K562 (cell line): ENCODE data around the gene MTHFR. TPM values are rescaled to one million over a fixed set of nuclear protein-coding genes. Genes with fewer than 3 reads are reported as not detected.

Experiments
- ATAC-seq: fragments of 200-7000 bp; cut with Tn5 transposase; 3 replicates; pipeline ENCODE4 v1.9.1; 2020; ENCODE audit warnings: moderate library complexity
- BruUV-seq: library from RNA; stranded (reverse); fragments of 400-500 nt; replicated peaks from 2 replicates; lab custom pipeline; 2021; lab: Mats Ljungman, UMichigan
- CTCF ChIA-PET: fragments of 300-600 bp; formaldehyde crosslinking; extraction: SDS; loops from one replicate; lab custom pipeline; 2021; ENCODE audit warnings: low intra/inter-chr PET ratio; lab: Yijun Ruan, JAX
- POLR2A ChIA-PET: fragments of 300-600, 350-650 bp; sonication (Branson Sonifier 250); formaldehyde crosslinking; extraction: SDS; loops from one replicate; lab custom pipeline; 2021; ENCODE audit warnings: antibody characterized with exemption, inconsistent platforms; lab: Yijun Ruan, JAX
- DNase-seq, 4 experiments: peaks; one replicate each; pipeline versions ENCODE4 v3.0.0 to v3.0.0-alpha.2; 2011 to 2018; ENCODE audit warnings: low spot score in 3 of 4, mixed read lengths in 3 of 4; ENCODE audit errors: extremely low read depth in 1 of 4
- FAIRE-seq: peaks from 2 replicates; lab custom pipeline; 2011; peaks lifted over from hg19 to GRCh38; lab: Jason Lieb, UNC
- H2AFZ ChIP-seq: 2 replicates; pipeline ENCODE4 v1.6.0; 2011; ENCODE audit warnings: low read depth, low read length, control low read depth, inconsistent platforms
- H3K27ac ChIP-seq: fragments of 200-600 bp; 3 replicates; pipeline ENCODE4 v1.8.0; 2011; ENCODE audit warnings: low read depth, mild to moderate bottlenecking, control low read depth, inconsistent platforms, low read length, moderate library complexity, mixed read lengths; ENCODE audit errors: extremely low read depth
- H3K27me3 ChIP-seq, 2 experiments: fragments of 300-600 bp in 1 of 2; 2 replicates in 1 of 2; 3 replicates in 1 of 2; pipeline versions ENCODE4 v1.6.0 to v1.8.0; 2011; ENCODE audit warnings: inconsistent platforms in 2 of 2, low read length in 2 of 2, mild to moderate bottlenecking in 1 of 2, mixed read lengths in 1 of 2, moderate library complexity in 1 of 2; ENCODE audit not compliant: control insufficient read depth in 2 of 2, insufficient read depth in 2 of 2
- H3K36me3 ChIP-seq: fragments of 300-600 bp; 3 replicates; pipeline ENCODE4 v1.8.0; 2011; ENCODE audit warnings: mild to moderate bottlenecking, low read length, inconsistent platforms; ENCODE audit not compliant: control insufficient read depth, insufficient read depth
- H3K4me1 ChIP-seq, 2 experiments: fragments of 200-600 bp in 1 of 2; replicated peaks in 1 of 2; 2 replicates in 1 of 2; 3 replicates in 1 of 2; pipeline versions ENCODE4 v1.5.1 to v1.8.0; 2011; ENCODE audit warnings: inconsistent platforms in 2 of 2, low read length in 2 of 2, mild to moderate bottlenecking in 1 of 2, mixed read lengths in 1 of 2, moderate library complexity in 1 of 2; ENCODE audit not compliant: control insufficient read depth in 2 of 2, insufficient read depth in 2 of 2
- H3K4me2 ChIP-seq: 2 replicates; pipeline ENCODE4 v1.6.1; 2011; ENCODE audit warnings: low read length, control low read depth, inconsistent platforms, mixed read lengths; ENCODE audit not compliant: insufficient read depth
- H3K4me3 ChIP-seq: fragments of 200-600 bp; sonication (generic), shearing (Covaris generic); 2 replicates; pipeline ENCODE4 v1.5.1; 2016; ENCODE audit warnings: control low read depth, inconsistent platforms
- H3K79me2 ChIP-seq: fragments of 200-600 bp; 3 replicates; pipeline ENCODE4 v1.8.0; 2011; ENCODE audit warnings: low read length, inconsistent platforms; ENCODE audit not compliant: control insufficient read depth, insufficient read depth
- H3K9ac ChIP-seq, 2 experiments: 2 replicates each; pipeline versions ENCODE4 v1.6.0 to v1.6.1; 2011; ENCODE audit warnings: low read depth in 2 of 2, low read length in 2 of 2, control low read depth in 1 of 2, inconsistent platforms in 1 of 2, mild to moderate bottlenecking in 1 of 2, mixed read lengths in 1 of 2; ENCODE audit not compliant: insufficient read depth in 1 of 2
- H3K9me1 ChIP-seq: one replicate; pipeline ENCODE4 v1.6.0; 2011; ENCODE audit warnings: inconsistent platforms, mild to moderate bottlenecking, low read length, moderate library complexity; ENCODE audit not compliant: control insufficient read depth, insufficient read depth
- H3K9me3 ChIP-seq: replicated peaks from 2 replicates; pipeline ENCODE4 v1.5.1; 2011; ENCODE audit warnings: low read depth, low read length, inconsistent platforms; ENCODE audit not compliant: control insufficient read depth, insufficient read depth
- H4K20me1 ChIP-seq: replicated peaks from 2 replicates; pipeline ENCODE4 v1.6.1; 2011; ENCODE audit warnings: low read length, inconsistent platforms, mixed read lengths; ENCODE audit not compliant: control insufficient read depth, insufficient read depth
- BDP1 ChIP-seq: IDR thresholded peaks from 3 replicates; pipeline ENCODE4 v1.6.1; 2011; ENCODE audit not compliant: insufficient read length, insufficient read depth
- EP400 ChIP-seq: fragments of 450-650 bp; IDR thresholded peaks from 2 replicates; pipeline ENCODE4 v1.6.1; 2017; ENCODE audit warnings: antibody characterized with exemption, mild to moderate bottlenecking, moderate library complexity
- GTF2B ChIP-seq: IDR thresholded peaks from 2 replicates; pipeline ENCODE4 v1.6.1; 2011; ENCODE audit not compliant: insufficient read length; ENCODE audit errors: extremely low read depth
- HSF4 ChIP-seq: fragments of 250-450 bp; sonication (Bioruptor Pico); IDR thresholded peaks from 2 replicates; pipeline ENCODE4 v2.1.2; 2022; ENCODE audit warnings: mild to moderate bottlenecking, moderate library complexity, borderline replicate concordance
- KDM2B ChIP-seq: fragments of 250-450 bp; sonication (Bioruptor Pico); IDR thresholded peaks from 2 replicates; pipeline ENCODE4 v1.8.0; 2021; ENCODE audit warnings: mild to moderate bottlenecking, moderate library complexity
- NFIC ChIP-seq: fragments of 450-650 bp; IDR thresholded peaks from 2 replicates; pipeline ENCODE4 v1.6.1; 2017; ENCODE audit warnings: mild to moderate bottlenecking, inconsistent platforms
- NFXL1 ChIP-seq: fragments of 450-650 bp; formaldehyde crosslinking; IDR thresholded peaks from 2 replicates; pipeline ENCODE4 v1.4.0; 2021; ENCODE audit warnings: mild to moderate bottlenecking
- POLR2A ChIP-seq: fragments of 450-650 bp; conservative IDR thresholded peaks from 2 replicates; pipeline ENCODE4 v1.6.1; 2016
- POU5F1 ChIP-seq: fragments of 150-350 bp; IDR thresholded peaks from 2 replicates; pipeline ENCODE4 v1.6.1; 2014; ENCODE audit warnings: borderline replicate concordance, low read length, low read depth, mild to moderate bottlenecking; ENCODE audit not compliant: partially characterized antibody
- TAL1 ChIP-seq: fragments of 450-650 bp; IDR thresholded peaks from 2 replicates; pipeline ENCODE4 v1.6.1; 2016; ENCODE audit warnings: mild to moderate bottlenecking
- TCFL5 ChIP-seq: fragments of 250-450 bp; sonication (Bioruptor Pico); conservative IDR thresholded peaks from 2 replicates; pipeline ENCODE4 v1.6.1; 2021; ENCODE audit warnings: mild to moderate bottlenecking, moderate library complexity, matching md5 sums
- TRIM28 ChIP-seq: fragments of 450-650 bp; IDR thresholded peaks from 2 replicates; pipeline ENCODE4 v1.6.1; 2017
- ZNF444 ChIP-seq: fragments of 250-450 bp; sonication (Bioruptor Pico); IDR thresholded peaks from 2 replicates; pipeline ENCODE4 v1.4.0; 2020; ENCODE audit warnings: mild to moderate bottlenecking, moderate library complexity
- ZNF586 ChIP-seq: fragments of 450-650 bp; formaldehyde crosslinking; conservative IDR thresholded peaks from 2 replicates; pipeline ENCODE4 v1.4.0; 2020; ENCODE audit warnings: mild to moderate bottlenecking, moderate library complexity
- ZNF644 ChIP-seq: fragments of 200-800 bp; sonication (Bioruptor generic); IDR thresholded peaks from 2 replicates; pipeline ENCODE4 v1.6.1; 2016; ENCODE audit warnings: low read depth, missing genetic modification characterization, missing compliant biosample characterization
- WGBS: fragments of 100-300 bp; shearing (Covaris generic); methylation state at CpG from one replicate; pipeline ENCODE4 v1.1.6; 2016; ENCODE audit warnings: low coverage, mixed read lengths; ENCODE audit not compliant: insufficient coverage; ENCODE audit errors: missing lambda C conversion rate; 5-methylcytosine and 5-hydroxymethylcytosine counted together
- in situ Hi-C: fragments of 300-500 bp; cut with MboI; formaldehyde crosslinking; loops from 4 replicates; pipeline ENCODE4 v1.15.0; 2018; ENCODE audit warnings: inconsistent platforms, mixed read lengths
- intact Hi-C: fragments of 100-400 bp; cut with micrococcal nuclease; formaldehyde crosslinking; loops from 2 replicates; pipeline ENCODE4 v1.14.2; 2022
- polyA plus RNA-seq, 8 experiments: library from polyadenylated mRNA; depleted of rRNA in 4 of 8; stranded (reverse) in 5 of 8; unstranded in 3 of 8; fragments of >200 nt; fragmentation: Nextera tagmentation in 2 of 8; fragmentation: Illumina TruSeq in 1 of 8; extraction: Ambion mirVana in 2 of 8; extraction: Trizol in 1 of 8; gene quantifications; 2 replicates each; pipeline versions ENCODE4 v1.2.1 to v1.2.3, GENCODE V29; 2011 to 2014; ENCODE audit warnings: inconsistent platforms in 1 of 8, missing spikeins in 1 of 8
- total RNA-seq, 7 experiments: library from RNA; depleted of rRNA in 6 of 7; stranded (reverse); fragments of >200 nt in 6 of 7; fragmentation: Illumina TruSeq in 2 of 7; extraction: Trizol in 2 of 7; gene quantifications; 2 replicates each; pipeline versions ENCODE4 v1.2.1 to v1.2.3, GENCODE V29; 2011 to 2021; ENCODE audit warnings: low replicate concordance in 1 of 7
- TF ChIP-seq, protein P1 (sequence below): sonication (generic); formaldehyde crosslinking; IDR thresholded peaks from 2 replicates; pipeline ENCODE4 v1.8.1; 2022; ENCODE audit warnings: missing genetic modification reagents
- TF ChIP-seq, protein P2 (sequence below), 3 experiments: fragments of 200-800 bp in 1 of 3; fragments of 250-450 bp in 1 of 3; fragments of 450-650 bp in 1 of 3; sonication (Bioruptor Pico) in 1 of 3; sonication (Bioruptor generic) in 1 of 3; formaldehyde crosslinking in 1 of 3; IDR thresholded peaks; 2 replicates each; pipeline versions ENCODE4 v1.6.1 to v1.8.0; 2016 to 2022; ENCODE audit warnings: mild to moderate bottlenecking in 2 of 3, missing genetic modification characterization in 2 of 3, missing compliant biosample characterization in 1 of 3, moderate library complexity in 1 of 3

The MTHFR gene
- total and polyA plus RNA-seq, 9 of the 15 experiments (the other 6 are each of a cell fraction or from before 2014, with no cell fraction given) = 5.0 to 104 (median 62.6) TPM

GRCh38 chr1:11735854-11736745 lies 69.7 kb downstream of the MTHFR start, which contains the start of gene AGTRAP:
Gene AGTRAP (plus strand): TSS chr1:11736136. CDS start chr1:11736209, 73 bp downstream.
- H3K4me2 ChIP-seq = peak within 1 kb of the TSS; percentile 99
- peaks cover 42% of the 10 kb centered on the region for H3K79me2 ChIP-seq
- peaks cover 49 to 50% of the 10 kb centered on the region in 2 experiments for H3K4me1 ChIP-seq
- CTCF ChIA-PET = no interaction called here
- POLR2A ChIA-PET = interaction anchor here (0.6 to 3.0 kb wide), 10 partner anchors 13 to 1272 kb away, joined by 3 to 23 read pairs (median 3); partner anchors contain the start of gene FBXO6
- DNase-seq (peak; percentile 95 to 99 (median 96)), FAIRE-seq (peak; percentile 29), ATAC-seq (peak; percentile 84)
- BruUV-seq = TSS peak; percentile 67
- H3K27ac ChIP-seq = peak within 1 kb of the TSS; percentile 91
- no peaks in the 10 kb centered on the region for H3K9me3 ChIP-seq
- WGBS = under 1% methylated on average over 58 of the region's 59 CpGs
- in situ Hi-C loops (no loop called here), intact Hi-C loops (loop anchor here (5.0 kb wide), 1 partner anchor 61 kb away; no protein-coding TSS in a partner anchor)
- peaks cover 7% of the 10 kb centered on the region for H3K9me1 ChIP-seq
- no peaks in the 10 kb centered on the region for H4K20me1 ChIP-seq
- H3K27me3 ChIP-seq = no peaks in the 10 kb centered on the region
- peaks cover 7% of the 10 kb centered on the region; the same call in 2 of the 3 replicates for H3K36me3 ChIP-seq
- H3K4me3 ChIP-seq = peak within 1 kb of the TSS; percentile 69
- peak within 1 kb of the TSS; percentile 84 for H2AFZ ChIP-seq
- H3K9ac ChIP-seq = peak within 1 kb of the TSS; percentile 87 to 97
- TF ChIP-seq, protein P1, sequence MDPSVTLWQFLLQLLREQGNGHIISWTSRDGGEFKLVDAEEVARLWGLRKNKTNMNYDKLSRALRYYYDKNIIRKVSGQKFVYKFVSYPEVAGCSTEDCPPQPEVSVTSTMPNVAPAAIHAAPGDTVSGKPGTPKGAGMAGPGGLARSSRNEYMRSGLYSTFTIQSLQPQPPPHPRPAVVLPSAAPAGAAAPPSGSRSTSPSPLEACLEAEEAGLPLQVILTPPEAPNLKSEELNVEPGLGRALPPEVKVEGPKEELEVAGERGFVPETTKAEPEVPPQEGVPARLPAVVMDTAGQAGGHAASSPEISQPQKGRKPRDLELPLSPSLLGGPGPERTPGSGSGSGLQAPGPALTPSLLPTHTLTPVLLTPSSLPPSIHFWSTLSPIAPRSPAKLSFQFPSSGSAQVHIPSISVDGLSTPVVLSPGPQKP (CRISPR knock-in tag) = no peak
- TF ChIP-seq GTF2B (no peak), HSF4 (no peak), EP400 (peak; percentile 53), ZNF586 (CRISPR knock-in tag) (no peak), NFXL1 (CRISPR knock-in tag) (no peak), TAL1 (no peak), NFIC (peak; percentile 36; the same call in 1 of the 2 replicates), TCFL5 (CRISPR knock-in tag) (no peak), ZNF444 (CRISPR knock-in tag) (peak; percentile 64; the same call in 1 of the 2 replicates), POU5F1 (no peak), BDP1 (no peak), POLR2A (peak; percentile 81), TRIM28 (no peak), ZNF644 (tag) (0 out of 2 replicates have a peak, but pooled peaks have one; percentile 15), KDM2B (no peak)
- TF ChIP-seq, protein P2, sequence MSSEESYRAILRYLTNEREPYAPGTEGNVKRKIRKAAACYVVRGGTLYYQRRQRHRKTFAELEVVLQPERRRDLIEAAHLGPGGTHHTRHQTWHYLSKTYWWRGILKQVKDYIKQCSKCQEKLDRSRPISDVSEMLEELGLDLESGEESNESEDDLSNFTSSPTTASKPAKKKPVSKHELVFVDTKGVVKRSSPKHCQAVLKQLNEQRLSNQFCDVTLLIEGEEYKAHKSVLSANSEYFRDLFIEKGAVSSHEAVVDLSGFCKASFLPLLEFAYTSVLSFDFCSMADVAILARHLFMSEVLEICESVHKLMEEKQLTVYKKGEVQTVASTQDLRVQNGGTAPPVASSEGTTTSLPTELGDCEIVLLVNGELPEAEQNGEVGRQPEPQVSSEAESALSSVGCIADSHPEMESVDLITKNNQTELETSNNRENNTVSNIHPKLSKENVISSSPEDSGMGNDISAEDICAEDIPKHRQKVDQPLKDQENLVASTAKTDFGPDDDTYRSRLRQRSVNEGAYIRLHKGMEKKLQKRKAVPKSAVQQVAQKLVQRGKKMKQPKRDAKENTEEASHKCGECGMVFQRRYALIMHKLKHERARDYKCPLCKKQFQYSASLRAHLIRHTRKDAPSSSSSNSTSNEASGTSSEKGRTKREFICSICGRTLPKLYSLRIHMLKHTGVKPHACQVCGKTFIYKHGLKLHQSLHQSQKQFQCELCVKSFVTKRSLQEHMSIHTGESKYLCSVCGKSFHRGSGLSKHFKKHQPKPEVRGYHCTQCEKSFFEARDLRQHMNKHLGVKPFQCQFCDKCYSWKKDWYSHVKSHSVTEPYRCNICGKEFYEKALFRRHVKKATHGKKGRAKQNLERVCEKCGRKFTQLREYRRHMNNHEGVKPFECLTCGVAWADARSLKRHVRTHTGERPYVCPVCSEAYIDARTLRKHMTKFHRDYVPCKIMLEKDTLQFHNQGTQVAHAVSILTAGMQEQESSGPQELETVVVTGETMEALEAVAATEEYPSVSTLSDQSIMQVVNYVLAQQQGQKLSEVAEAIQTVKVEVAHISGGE (CRISPR knock-in tag; IDR thresholded peaks at IDR 0.05) = peak in 1 of 3 experiments; percentile 46; a peak in 1 of 6 replicates
